HepG2 (cell line): ENCODE measurements around the gene GNB3. TPM values are rescaled to one million over a fixed set of nuclear protein-coding genes. Genes with fewer than 3 reads are reported as not detected.

Experiments
- AGO2 ChIP-seq: fragments of 200-400 bp; formaldehyde crosslinking; optimal IDR thresholded peaks from 2 replicates; pipeline ENCODE3; 2017; ENCODE audit warnings: mild to moderate bottlenecking, low read depth, low read length, moderate library complexity
- DZIP1 ChIP-seq: sonication (generic); formaldehyde crosslinking; IDR thresholded peaks from 2 replicates; pipeline ENCODE4 v1.5.0; 2020; ENCODE audit warnings: mild to moderate bottlenecking, missing genetic modification reagents
- E2F2 ChIP-seq: sonication (generic); formaldehyde crosslinking; IDR thresholded peaks from 2 replicates; pipeline ENCODE4 v1.4.0; 2020; ENCODE audit warnings: missing genetic modification reagents, borderline replicate concordance
- ELF3 ChIP-seq: IDR thresholded peaks from 2 replicates; pipeline ENCODE4 v1.6.1; 2016; ENCODE audit warnings: missing genetic modification reagents, missing compliant biosample characterization
- FOXA1 ChIP-seq, 2 experiments: fragments of 450-650 bp in 1 of 2; sonication (generic) in 1 of 2; formaldehyde crosslinking in 1 of 2; IDR thresholded peaks; 2 replicates each; pipeline versions ENCODE4 v1.4.0 to v1.6.1; 2016 to 2020; ENCODE audit warnings: missing genetic modification reagents in 1 of 2
- FOXM1 ChIP-seq: sonication (generic); formaldehyde crosslinking; IDR thresholded peaks from 2 replicates; pipeline ENCODE4 v1.5.0; 2020; ENCODE audit warnings: missing genetic modification reagents
- GPBP1L1 ChIP-seq: sonication (generic); formaldehyde crosslinking; IDR thresholded peaks from 2 replicates; pipeline ENCODE4 v1.5.0; 2020; ENCODE audit warnings: mild to moderate bottlenecking, missing genetic modification reagents
- KLF9 ChIP-seq: IDR thresholded peaks from 2 replicates; pipeline ENCODE4 v1.6.1; 2016; ENCODE audit warnings: low read depth
- POGK ChIP-seq: sonication (generic); formaldehyde crosslinking; conservative IDR thresholded peaks from 2 replicates; pipeline ENCODE4 v1.8.0; 2022; ENCODE audit warnings: mild to moderate bottlenecking, moderate library complexity, missing genetic modification reagents
- ZBTB34 ChIP-seq: sonication (generic); formaldehyde crosslinking; IDR thresholded peaks from 2 replicates; pipeline ENCODE4 v1.8.0; 2022; ENCODE audit warnings: mild to moderate bottlenecking, missing genetic modification reagents
- ZNF451 ChIP-seq: sonication (generic); formaldehyde crosslinking; IDR thresholded peaks from 2 replicates; pipeline ENCODE4 v1.5.0; 2020; ENCODE audit warnings: mild to moderate bottlenecking, missing genetic modification reagents
- ZNF589 ChIP-seq: sonication (generic); formaldehyde crosslinking; conservative IDR thresholded peaks from 2 replicates; pipeline ENCODE4 v1.8.0; 2022; ENCODE audit warnings: mild to moderate bottlenecking, moderate library complexity, missing genetic modification reagents
- ZNF703 ChIP-seq: sonication (generic); formaldehyde crosslinking; IDR thresholded peaks from 2 replicates; pipeline ENCODE4 v1.5.1; 2020; ENCODE audit warnings: missing genetic modification reagents, mild to moderate bottlenecking, moderate library complexity, borderline replicate concordance
- ZNF777 ChIP-seq: sonication (generic); formaldehyde crosslinking; IDR thresholded peaks from 2 replicates; pipeline ENCODE4 v1.4.0; 2020; ENCODE audit warnings: missing genetic modification reagents
- ZSCAN22 ChIP-seq: sonication (generic); formaldehyde crosslinking; IDR thresholded peaks from 2 replicates; pipeline ENCODE4 v1.4.0; 2020; ENCODE audit warnings: mild to moderate bottlenecking, missing genetic modification reagents
- polyA plus RNA-seq, 8 experiments: library from polyadenylated mRNA; depleted of rRNA in 3 of 8; stranded (reverse) in 7 of 8; unstranded in 1 of 8; fragments of >200 nt; fragmentation: Illumina TruSeq in 4 of 8; extraction: Trizol in 4 of 8; gene quantifications; 2 replicates each; pipeline versions ENCODE4 v1.2.1 to v1.2.3, GENCODE V29; 2011 to 2016; ENCODE audit warnings: low read depth in 4 of 8, missing spikeins in 1 of 8, mixed read lengths in 1 of 8; ENCODE audit not compliant: insufficient read depth in 1 of 8
- total RNA-seq, 5 experiments: library from RNA; depleted of rRNA; stranded (reverse); fragments of >200 nt; fragmentation: Illumina TruSeq; extraction: Trizol; gene quantifications; 2 replicates each; pipeline ENCODE4 v1.2.3, GENCODE V29; 2016; ENCODE audit warnings: low read depth in 1 of 5
- TF ChIP-seq, protein P1 (sequence below): sonication (generic); formaldehyde crosslinking; IDR thresholded peaks from 2 replicates; pipeline ENCODE4 v1.8.1; 2023; ENCODE audit warnings: mild to moderate bottlenecking, moderate library complexity, missing genetic modification reagents
- TF ChIP-seq, protein P2 (sequence below): IDR thresholded peaks from 2 replicates; pipeline ENCODE4 v1.6.1; 2016; ENCODE audit warnings: missing genetic modification reagents, missing compliant biosample characterization

Gene GNB3
- total and polyA plus RNA-seq, 2 of the 13 experiments (the other 11 are each of a cell fraction or from before 2014, with no cell fraction given) = 1.3 to 3.6 TPM

DNA sequence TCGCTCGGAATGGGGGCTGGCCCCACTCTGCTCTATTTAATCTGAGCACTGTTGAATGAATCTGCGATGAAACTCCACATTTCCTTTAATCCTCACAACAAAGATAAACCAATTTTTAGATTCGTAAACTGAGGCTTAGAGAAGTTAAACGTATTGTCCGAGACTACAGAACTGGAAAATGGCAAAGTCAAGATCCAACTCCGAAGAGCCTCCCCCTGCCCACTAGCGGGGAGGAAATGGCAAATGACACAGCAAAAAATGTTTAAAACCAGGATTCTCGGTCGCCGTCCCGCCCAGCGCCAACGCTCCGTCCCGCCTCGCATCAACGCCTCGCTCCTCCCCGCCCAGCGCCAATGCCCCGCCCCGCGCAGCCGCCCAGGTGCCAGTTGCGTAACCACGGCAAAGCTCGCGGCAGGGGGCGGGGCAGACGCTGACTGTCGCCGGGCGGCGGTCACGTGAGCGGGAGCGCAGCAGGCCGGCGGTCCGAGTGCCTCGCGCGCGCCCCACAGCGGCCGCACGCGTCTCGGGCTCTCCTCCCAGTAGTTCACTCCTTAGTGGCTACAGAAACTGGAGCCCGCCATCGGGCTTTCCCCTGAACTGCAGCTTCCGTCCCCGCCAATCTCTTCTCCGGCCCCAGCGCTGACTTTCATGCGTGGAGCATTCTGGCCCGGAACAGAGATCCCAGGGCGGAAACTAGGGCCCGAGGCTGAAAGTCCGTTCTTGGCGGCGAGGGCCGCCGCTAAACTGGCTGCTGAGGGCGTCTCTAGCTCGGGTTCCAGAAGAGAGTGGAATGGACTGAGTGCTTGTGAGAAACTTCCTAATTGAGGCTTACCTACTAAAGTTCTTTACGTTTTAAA is 50.3 kb downstream of the GNB3 start (continued):
- TF ChIP-seq AGO2 = peak; percentile 81
- peak; percentile 94 for TF ChIP-seq POGK (CRISPR knock-in tag)
- TF ChIP-seq KLF9 (CRISPR knock-in tag) = peak; percentile 72; the same call in 1 of the 2 replicates
- TF ChIP-seq E2F2 (CRISPR knock-in tag) = peak; percentile 48; the same call in 1 of the 2 replicates
- no peak for TF ChIP-seq ZSCAN22
- TF ChIP-seq, protein P1, sequence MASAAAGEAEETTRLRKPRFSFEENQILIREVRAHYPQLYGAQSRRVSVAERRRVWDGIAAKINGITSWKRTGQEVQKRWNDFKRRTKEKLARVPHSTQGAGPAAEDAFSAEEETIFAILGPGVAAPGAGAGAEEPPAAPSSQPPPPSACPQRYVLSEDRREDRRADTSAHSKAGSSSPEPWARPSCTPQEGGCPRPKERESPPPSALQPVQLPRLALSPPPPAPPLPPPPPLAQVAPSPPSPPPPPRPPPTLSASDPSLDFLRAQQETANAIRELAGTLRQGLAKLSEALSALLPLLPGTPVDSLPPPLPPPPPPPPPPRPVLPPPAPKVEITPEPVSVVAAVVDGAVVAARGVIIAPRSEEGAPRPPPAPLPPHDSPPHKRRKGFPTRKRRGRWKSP = peak; percentile 77
- peak; percentile 84 for TF ChIP-seq ZBTB34 (CRISPR knock-in tag)
- no peak; the same call in 1 of the 2 replicates for TF ChIP-seq ZNF777 (CRISPR knock-in tag)
- no peak for TF ChIP-seq ZNF703 (CRISPR knock-in tag)
- TF ChIP-seq, protein P2, sequence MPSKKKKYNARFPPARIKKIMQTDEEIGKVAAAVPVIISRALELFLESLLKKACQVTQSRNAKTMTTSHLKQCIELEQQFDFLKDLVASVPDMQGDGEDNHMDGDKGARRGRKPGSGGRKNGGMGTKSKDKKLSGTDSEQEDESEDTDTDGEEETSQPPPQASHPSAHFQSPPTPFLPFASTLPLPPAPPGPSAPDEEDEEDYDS = no peak; the same call in none of the 2 replicates
- no peak for TF ChIP-seq FOXA1 (IDR thresholded peaks at IDR 0.05)
- peak; percentile 35; the same call in 1 of the 2 replicates for TF ChIP-seq FOXA1 (CRISPR knock-in tag; IDR thresholded peaks at IDR 0.05)
- TF ChIP-seq DZIP1 (CRISPR knock-in tag) = no peak
- peak; percentile 89 for TF ChIP-seq ELF3
- peak; percentile 70 for TF ChIP-seq ZNF589 (CRISPR knock-in tag)
- TF ChIP-seq FOXM1 (CRISPR knock-in tag) = no peak
- peak; percentile 94; the same call in 1 of the 2 replicates for TF ChIP-seq ZNF451 (CRISPR knock-in tag)
- TF ChIP-seq GPBP1L1 = no peak
